Panc1 (cell line): ENCODE data around the gene CDCA4.

ENCODE experiments used
- CTCF ChIP-seq: fragments of 450-650 bp; IDR thresholded peaks from 2 replicates; pipeline ENCODE4 v1.5.1; 2017; ENCODE audit warnings: mild to moderate bottlenecking
- POLR2AphosphoS5 ChIP-seq: IDR thresholded peaks from 2 replicates; pipeline ENCODE4 v1.6.1; 2012; ENCODE audit warnings: mild to moderate bottlenecking, low read depth, low read length, moderate library complexity
- REST ChIP-seq, 2 experiments: IDR thresholded peaks; 2 replicates each; pipeline ENCODE4 v1.6.1; 2011 to 2012; ENCODE audit warnings: low read depth in 2 of 2, control low read depth in 1 of 2, low read length in 1 of 2, mild to moderate bottlenecking in 1 of 2, moderate library complexity in 1 of 2; ENCODE audit not compliant: insufficient read depth in 1 of 2
- SIN3A ChIP-seq: IDR thresholded peaks from 2 replicates; pipeline ENCODE4 v1.6.1; 2012; ENCODE audit warnings: low read depth, mild to moderate bottlenecking, low read length, moderate library complexity, borderline replicate concordance; ENCODE audit not compliant: insufficient read depth
- TCF7L2 ChIP-seq: IDR thresholded peaks from 2 replicates; pipeline ENCODE4 v1.6.1; 2011; ENCODE audit warnings: mild to moderate bottlenecking, low read depth, low read length, inconsistent platforms

- peak; percentile 77 for TF ChIP-seq POLR2AphosphoS5
- 0 out of 4 replicates have a peak, but pooled peaks of 1 of the 2 experiments have one; percentile 24 for TF ChIP-seq REST (IDR thresholded peaks at IDR 0.05; ENCODE audit: insufficient read depth in 1 of 2, low read depth in 2 of 2, low read length in 1 of 2)
- no peak for TF ChIP-seq CTCF
- TF ChIP-seq SIN3A = no peak
- TF ChIP-seq TCF7L2 = no peak
Measured at GRCh38 chr14:104972301-104973134, 48.4 kb downstream of the CDCA4 start.
